Central memory CD8-positive, alpha-beta T cell (primary cell): ENCODE measurements around the gene GABRG3.
"Not testable (repeated sequence)": the region's sequence is repeated elsewhere in the genome, so short reads cannot be mapped to it uniquely, and the experiment has no call there.

Experiments used
- ATAC-seq: fragments of 150-1000 bp; cut with Tn5 transposase; replicated peaks from 2 replicates; pipeline ENCODE4 v1.10.0; 2022; ENCODE audit warnings: mild to moderate bottlenecking, moderate FRiP score, moderate number of reproducible peaks; ENCODE audit not compliant: poor library complexity, severe bottlenecking; ENCODE audit errors: extremely low read depth
- DNase-seq, 2 donors: peaks; one replicate each; pipeline ENCODE4 v3.0.0; 2021; ENCODE audit warnings: low spot score in 2 of 2
- H3K27ac Mint-ChIP-seq: one replicate; pipeline ENCODE4 v1.8.0; 2022; ENCODE audit warnings: low read depth, mild to moderate bottlenecking, moderate library complexity, mixed read lengths
- H3K27me3 Mint-ChIP-seq: one replicate; pipeline ENCODE4 v1.8.0; 2022; ENCODE audit warnings: mixed read lengths
- H3K36me3 Mint-ChIP-seq: one replicate; pipeline ENCODE4 v1.8.0; 2022; ENCODE audit warnings: mild to moderate bottlenecking, moderate library complexity, mixed read lengths; ENCODE audit not compliant: insufficient read depth
- H3K4me1 Mint-ChIP-seq: one replicate; pipeline ENCODE4 v1.8.0; 2022; ENCODE audit warnings: mixed read lengths
- H3K4me3 Mint-ChIP-seq: one replicate; pipeline ENCODE4 v1.8.0; 2022; ENCODE audit warnings: mild to moderate bottlenecking, moderate library complexity, mixed read lengths
- H3K9me3 Mint-ChIP-seq: one replicate; pipeline ENCODE4 v1.8.0; 2022; ENCODE audit warnings: mixed read lengths

GABRG3 gene

GRCh38 chr15:27179789-27180188 lies 208.8 kb downstream of the GABRG3 start:
- Mint-ChIP-seq H3K27me3 (no peaks in the 10 kb centered on the region), H3K9me3 (peaks cover 23% of the 10 kb centered on the region), H3K4me3 (no peak overlapping the region), H3K36me3 (no peaks in the 10 kb centered on the region), H3K27ac (no peak overlapping the region), H3K4me1 (no peaks in the 10 kb centered on the region)
- no peak for DNase-seq
- no peak for ATAC-seq

- Mint-ChIP-seq H3K4me3 (no peak overlapping the region), H3K36me3 (no peaks in the 10 kb centered on the region), H3K27me3 (no peaks in the 10 kb centered on the region), H3K27ac (no peak overlapping the region), H3K9me3 (peaks cover 21% of the 10 kb centered on the region), H3K4me1 (no peaks in the 10 kb centered on the region)
- no peak for ATAC-seq
- no peak for DNase-seq
Observed at GRCh38 chr15:27182561-27183110, 211.7 kb downstream of the GABRG3 start.

DNA sequence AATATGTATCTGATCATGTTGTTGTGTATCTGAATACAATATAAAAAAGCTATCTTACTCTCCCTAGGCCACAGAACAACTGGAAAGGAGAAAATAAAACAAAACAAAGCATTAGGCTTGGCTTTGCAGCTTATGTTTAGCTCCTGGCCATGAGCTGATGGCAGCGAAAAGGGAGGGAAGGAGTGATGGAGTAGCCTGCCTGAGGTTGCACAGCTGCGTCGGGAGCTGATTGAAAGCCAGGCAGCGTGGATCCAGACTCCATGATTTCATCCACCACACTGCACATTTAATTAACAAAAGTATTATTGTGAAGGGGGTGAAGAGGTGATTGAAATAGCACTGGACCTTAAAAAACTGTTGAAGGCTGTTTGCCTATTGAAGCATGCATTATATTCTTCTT lies 212.2 kb downstream of the GABRG3 start:
- ATAC-seq (no peak), DNase-seq (no peak)
- no peak overlapping the region for H3K27ac Mint-ChIP-seq
- H3K9me3 Mint-ChIP-seq, result peaks cover 21% of the 10 kb centered on the region
- H3K27me3 Mint-ChIP-seq, result no peaks in the 10 kb centered on the region
- H3K4me1 Mint-ChIP-seq, result no peaks in the 10 kb centered on the region
- no peak overlapping the region for H3K4me3 Mint-ChIP-seq
- no peaks in the 10 kb centered on the region for H3K36me3 Mint-ChIP-seq

DNA sequence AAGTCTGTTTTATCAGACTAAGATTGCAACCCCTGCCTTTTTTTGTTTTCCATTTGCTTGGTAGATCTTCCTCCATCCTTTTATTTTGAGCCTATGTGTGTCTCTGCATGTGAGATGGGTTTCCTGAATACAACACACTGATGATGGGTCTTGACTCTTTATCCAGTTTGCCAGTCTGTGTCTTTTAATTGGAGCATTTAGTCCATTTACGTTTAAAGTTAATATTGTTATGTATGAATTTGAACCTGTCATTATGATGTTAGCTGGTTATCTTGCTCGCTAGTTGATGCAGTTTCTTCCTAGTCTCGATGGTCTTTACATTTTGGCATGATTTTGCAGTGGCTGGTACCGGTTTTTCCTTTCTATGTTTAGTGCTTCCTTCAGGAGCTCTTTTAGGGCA lies 220.5 kb downstream of the GABRG3 start:
- H3K4me3 Mint-ChIP-seq, DNase-seq, H3K27me3 Mint-ChIP-seq, ATAC-seq, H3K36me3 Mint-ChIP-seq, H3K4me1 Mint-ChIP-seq, H3K27ac Mint-ChIP-seq: not testable (repeated sequence)
- peaks cover 28% of the 10 kb centered on the region for H3K9me3 Mint-ChIP-seq

DNA sequence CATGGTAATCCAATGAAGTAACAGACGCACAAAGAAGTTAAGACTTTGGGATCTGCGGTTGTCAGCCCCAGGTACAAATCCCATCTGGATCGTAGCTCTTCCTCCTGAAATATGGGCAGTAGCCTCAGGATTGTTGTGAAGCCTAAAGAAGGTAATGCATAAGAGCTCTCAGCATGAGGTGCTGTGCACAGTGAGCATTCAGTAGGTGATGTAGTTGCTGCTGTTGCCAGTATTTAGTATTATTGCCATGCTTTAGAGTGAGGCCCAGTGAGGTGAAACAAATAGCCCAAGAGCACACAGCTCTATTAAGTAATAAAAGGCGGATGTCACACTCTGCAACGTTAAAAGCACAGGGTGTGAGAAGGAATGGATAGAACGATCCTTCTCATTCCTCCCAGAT lies 225.7 kb downstream of the GABRG3 start:
- Mint-ChIP-seq H3K4me3 (no peak overlapping the region), H3K27ac (no peak overlapping the region), H3K4me1 (no peaks in the 10 kb centered on the region), H3K27me3 (no peaks in the 10 kb centered on the region), H3K9me3 (peaks cover 27% of the 10 kb centered on the region), H3K36me3 (no peaks in the 10 kb centered on the region)
- no peak for ATAC-seq
- no peak for DNase-seq

DNA sequence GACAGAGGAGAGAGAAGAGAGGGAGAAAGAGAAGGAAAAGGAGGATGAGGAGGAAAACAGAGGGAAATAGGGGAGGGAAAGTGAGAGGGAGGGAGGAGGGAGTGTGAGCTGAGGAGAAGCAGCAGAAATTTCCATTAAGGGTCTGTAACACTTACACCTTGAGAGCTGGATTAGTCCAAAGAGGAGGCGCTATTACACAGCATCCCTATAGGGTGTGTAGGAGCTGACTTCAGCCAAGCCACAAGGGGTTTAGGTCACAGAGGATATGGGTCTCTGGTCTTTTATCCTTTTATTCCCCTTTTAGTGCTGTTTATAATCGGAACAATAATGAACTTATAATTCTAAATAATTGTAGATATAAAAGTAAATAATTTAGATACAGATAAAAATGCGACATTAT lies 230.4 kb downstream of the GABRG3 start:
- Mint-ChIP-seq H3K27ac (no peak overlapping the region), H3K4me1 (no peaks in the 10 kb centered on the region), H3K36me3 (peaks cover 2% of the 10 kb centered on the region), H3K4me3 (no peak overlapping the region), H3K27me3 (no peaks in the 10 kb centered on the region), H3K9me3 (peaks cover 24% of the 10 kb centered on the region)
- DNase-seq, result no peak
- ATAC-seq, result no peak

DNA sequence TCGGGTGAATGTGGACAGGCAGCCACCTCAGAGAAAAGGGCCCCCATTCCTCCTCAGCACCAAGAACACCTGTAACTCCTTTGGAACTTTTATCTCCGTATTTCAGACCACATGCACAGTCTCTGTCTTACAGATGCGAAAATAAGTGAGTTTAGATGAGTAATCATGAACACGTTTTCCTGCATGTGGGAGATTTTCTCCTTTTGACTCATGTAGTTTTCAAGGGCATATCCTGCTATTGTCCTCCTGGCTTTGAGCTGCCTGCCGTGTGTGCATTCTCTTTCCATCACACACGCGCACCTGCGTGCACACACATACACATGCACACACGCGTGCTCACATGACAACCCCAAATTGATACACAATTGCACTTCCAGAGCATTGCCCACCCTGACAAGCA lies 239.2 kb downstream of the GABRG3 start:
- ATAC-seq, result no peak

GRCh38 chr15:27214032-27214431 lies 243.1 kb downstream of the GABRG3 start:
- H3K9me3 Mint-ChIP-seq, result peaks cover 30% of the 10 kb centered on the region
- H3K27me3 Mint-ChIP-seq, result no peaks in the 10 kb centered on the region
- H3K4me1 Mint-ChIP-seq, result no peaks in the 10 kb centered on the region
- ATAC-seq (no peak), DNase-seq (no peak)
- H3K36me3 Mint-ChIP-seq, result peaks cover 2% of the 10 kb centered on the region
- H3K27ac Mint-ChIP-seq, result no peak overlapping the region
- H3K4me3 Mint-ChIP-seq, result no peak overlapping the region

More for the DNA sequence above, 239.2 kb downstream of the GABRG3 start:
- Mint-ChIP-seq H3K9me3 (peaks cover 24% of the 10 kb centered on the region), H3K4me3 (no peak overlapping the region), H3K27me3 (no peaks in the 10 kb centered on the region), H3K4me1 (no peaks in the 10 kb centered on the region), H3K27ac (no peak overlapping the region), H3K36me3 (no peaks in the 10 kb centered on the region)
- no peak for DNase-seq

DNA sequence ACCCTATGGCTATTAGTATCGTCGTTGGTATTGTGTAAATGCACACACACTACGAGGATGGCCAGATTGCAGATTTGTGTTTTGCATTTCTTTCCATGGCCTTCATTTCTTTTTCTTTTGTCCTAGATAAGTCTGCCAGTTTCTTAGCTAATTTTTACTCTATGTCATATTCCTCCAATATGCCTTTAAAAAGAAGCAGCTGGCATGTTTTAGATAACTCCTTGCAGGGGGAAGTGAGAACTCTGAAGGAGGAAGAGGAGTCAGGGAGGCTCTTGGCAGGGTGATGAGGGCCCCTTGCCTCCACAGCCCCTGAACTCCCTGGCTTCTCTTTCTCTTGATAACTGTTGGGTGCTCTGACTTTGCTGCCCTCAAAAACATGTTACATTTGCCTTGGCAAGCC lies 244.0 kb downstream of the GABRG3 start:
- ATAC-seq (no peak), DNase-seq (no peak)
- Mint-ChIP-seq H3K4me3 (no peak overlapping the region), H3K9me3 (peaks cover 30% of the 10 kb centered on the region), H3K27ac (no peak overlapping the region), H3K36me3 (peaks cover 2% of the 10 kb centered on the region), H3K27me3 (no peaks in the 10 kb centered on the region), H3K4me1 (no peaks in the 10 kb centered on the region)

GRCh38 chr15:27218426-27218825 lies 247.4 kb downstream of the GABRG3 start:
- Mint-ChIP-seq H3K4me3 (no peak overlapping the region), H3K9me3 (peaks cover 23% of the 10 kb centered on the region), H3K27ac (no peak overlapping the region), H3K27me3 (no peaks in the 10 kb centered on the region), H3K36me3 (peaks cover 2% of the 10 kb centered on the region), H3K4me1 (no peaks in the 10 kb centered on the region)
- no peak for ATAC-seq
- no peak for DNase-seq

DNA sequence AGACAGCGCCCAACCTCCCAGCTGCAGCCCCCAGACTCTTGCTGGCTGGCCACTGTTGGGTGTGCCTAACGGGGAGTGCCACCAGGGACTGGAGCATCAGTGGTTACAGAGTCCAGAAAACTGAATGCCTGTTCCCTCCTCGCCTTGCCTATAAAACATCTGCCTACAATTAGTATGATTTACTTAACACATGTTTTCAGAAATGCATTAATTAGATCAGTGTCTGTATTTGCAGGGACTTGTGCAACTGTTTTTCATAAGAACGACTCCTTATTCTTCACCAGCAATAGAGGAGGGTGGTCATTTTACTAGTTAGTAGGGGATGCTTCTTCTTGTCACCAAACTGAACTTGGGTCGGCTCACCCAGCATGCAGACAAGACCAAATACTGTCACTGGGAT lies 248.7 kb downstream of the GABRG3 start:
- H3K27me3 Mint-ChIP-seq, result no peaks in the 10 kb centered on the region
- H3K9me3 Mint-ChIP-seq, result peaks cover 23% of the 10 kb centered on the region
- H3K36me3 Mint-ChIP-seq, result peaks cover 2% of the 10 kb centered on the region
- DNase-seq (no peak), ATAC-seq (no peak)
- H3K27ac Mint-ChIP-seq, result no peak overlapping the region
- H3K4me1 Mint-ChIP-seq, result no peaks in the 10 kb centered on the region
- no peak overlapping the region for H3K4me3 Mint-ChIP-seq

GRCh38 chr15:27220199-27220598 lies 249.2 kb downstream of the GABRG3 start:
- ATAC-seq, result no peak
- Mint-ChIP-seq H3K9me3 (peaks cover 23% of the 10 kb centered on the region), H3K4me3 (no peak overlapping the region), H3K27me3 (no peaks in the 10 kb centered on the region), H3K27ac (no peak overlapping the region), H3K4me1 (no peaks in the 10 kb centered on the region), H3K36me3 (peaks cover 2% of the 10 kb centered on the region)
- no peak for DNase-seq

GRCh38 chr15:27222479-27222878 lies 251.5 kb downstream of the GABRG3 start:
- no peaks in the 10 kb centered on the region for H3K27me3 Mint-ChIP-seq
- H3K9me3 Mint-ChIP-seq, result peaks cover 24% of the 10 kb centered on the region
- peaks cover 2% of the 10 kb centered on the region for H3K36me3 Mint-ChIP-seq
- no peaks in the 10 kb centered on the region for H3K4me1 Mint-ChIP-seq
- ATAC-seq (no peak), DNase-seq (no peak)
- H3K27ac Mint-ChIP-seq, result no peak overlapping the region
- no peak overlapping the region for H3K4me3 Mint-ChIP-seq

- Mint-ChIP-seq H3K4me3 (no peak overlapping the region), H3K36me3 (peaks cover 3% of the 10 kb centered on the region), H3K27ac (no peak overlapping the region), H3K9me3 (peaks cover 27% of the 10 kb centered on the region), H3K27me3 (no peaks in the 10 kb centered on the region), H3K4me1 (no peaks in the 10 kb centered on the region)
- no peak for DNase-seq
- no peak for ATAC-seq
Observed at GRCh38 chr15:27223179-27223578, 252.2 kb downstream of the GABRG3 start.
